ENCODE data around the gene PDX1.

The PDX1 gene

GRCh38 chr13:27919934-27920676 is at the start of gene PDX1:
PDX1 (plus strand) TSS chr13:27920000; CDS start chr13:27920139, 139 bp downstream.
- DNase-seq, result no peak

GRCh38 chr13:27878274-27878673 is 41.5 kb upstream of the PDX1 start:
- DNase-seq, result no peak

- no peak for DNase-seq
These were observed 30.3 kb upstream of the PDX1 start for GRCh38 chr13:27889471-27889870.

- no peak for DNase-seq
These were observed 23.1 kb upstream of the PDX1 start for GRCh38 chr13:27896726-27897125.

GRCh38 chr13:27904719-27905118 is 15.1 kb upstream of the PDX1 start:
- no peak for DNase-seq

GRCh38 chr13:27905650-27906049 is 14.2 kb upstream of the PDX1 start:
- DNase-seq, result no peak

- DNase-seq, result no peak
These were observed 12.5 kb upstream of the PDX1 start for GRCh38 chr13:27907121-27907787.

GRCh38 chr13:27909378-27909777 is 10.4 kb upstream of the PDX1 start:
- no peak for DNase-seq

- DNase-seq, result no peak
These were observed 8.3 kb upstream of the PDX1 start for GRCh38 chr13:27911521-27911920.

GRCh38 chr13:27913160-27913559 is 6.6 kb upstream of the PDX1 start:
- DNase-seq, result no peak

- DNase-seq, result no peak
These were observed 4.2 kb upstream of the PDX1 start for GRCh38 chr13:27915301-27916207.

GRCh38 chr13:27917121-27917947 is 2.5 kb upstream of the PDX1 start:
- no peak for DNase-seq

- no peak for DNase-seq
These were observed 1.5 kb upstream of the PDX1 start for GRCh38 chr13:27918041-27918917.

GRCh38 chr13:27918918-27919658 is 712 bp upstream of the PDX1 start:
- no peak for DNase-seq

- peak in 1 of 3 experiments; percentile 73 for DNase-seq
These were observed 204 bp upstream of the PDX1 start for GRCh38 chr13:27919659-27919933.

- peak in 1 of 3 experiments; percentile 25 for DNase-seq
These were observed 1.0 kb downstream of the PDX1 start for GRCh38 chr13:27920677-27921420.

- no peak for DNase-seq
These were observed 1.7 kb downstream of the PDX1 start for GRCh38 chr13:27921421-27921960.

GRCh38 chr13:27921961-27922882 is 2.4 kb downstream of the PDX1 start:
- no peak for DNase-seq
